PFSK-1 (cell line): ENCODE data around the gene ITGA11.

Experiments
- FOXP2 ChIP-seq: optimal IDR thresholded peaks from 2 replicates; pipeline ENCODE3; 2011; ENCODE audit warnings: borderline replicate concordance, control low read depth, inconsistent platforms; ENCODE audit not compliant: insufficient read depth; ENCODE audit errors: extremely low read length, extremely low read depth
- POLR2AphosphoS5 ChIP-seq: IDR thresholded peaks from 2 replicates; pipeline ENCODE4 v1.6.1; 2012; ENCODE audit warnings: low read depth, mild to moderate bottlenecking, control low read depth, low read length, moderate library complexity
- SIN3A ChIP-seq: IDR thresholded peaks from 2 replicates; pipeline ENCODE4 v1.6.1; 2012; ENCODE audit warnings: mild to moderate bottlenecking, low read length, moderate library complexity, borderline replicate concordance; ENCODE audit not compliant: insufficient read depth
- TAF1 ChIP-seq: IDR thresholded peaks from 2 replicates; pipeline ENCODE4 v1.6.1; 2012; ENCODE audit warnings: low read length, control low read depth, borderline replicate concordance; ENCODE audit not compliant: insufficient read depth
- TF ChIP-seq, protein P1 (sequence below), 2 experiments: IDR thresholded peaks; 2 replicates each; pipeline versions ENCODE4 v1.6.1 to v1.8.0; 2011 to 2012; ENCODE audit warnings: low read depth in 2 of 2, low read length in 2 of 2, control low read depth in 1 of 2, inconsistent platforms in 1 of 2, mild to moderate bottlenecking in 1 of 2, moderate library complexity in 1 of 2; ENCODE audit not compliant: insufficient read depth in 1 of 2

- TF ChIP-seq POLR2AphosphoS5 (no peak), TAF1 (no peak), SIN3A (no peak), FOXP2 (no peak)
- TF ChIP-seq, protein P1, sequence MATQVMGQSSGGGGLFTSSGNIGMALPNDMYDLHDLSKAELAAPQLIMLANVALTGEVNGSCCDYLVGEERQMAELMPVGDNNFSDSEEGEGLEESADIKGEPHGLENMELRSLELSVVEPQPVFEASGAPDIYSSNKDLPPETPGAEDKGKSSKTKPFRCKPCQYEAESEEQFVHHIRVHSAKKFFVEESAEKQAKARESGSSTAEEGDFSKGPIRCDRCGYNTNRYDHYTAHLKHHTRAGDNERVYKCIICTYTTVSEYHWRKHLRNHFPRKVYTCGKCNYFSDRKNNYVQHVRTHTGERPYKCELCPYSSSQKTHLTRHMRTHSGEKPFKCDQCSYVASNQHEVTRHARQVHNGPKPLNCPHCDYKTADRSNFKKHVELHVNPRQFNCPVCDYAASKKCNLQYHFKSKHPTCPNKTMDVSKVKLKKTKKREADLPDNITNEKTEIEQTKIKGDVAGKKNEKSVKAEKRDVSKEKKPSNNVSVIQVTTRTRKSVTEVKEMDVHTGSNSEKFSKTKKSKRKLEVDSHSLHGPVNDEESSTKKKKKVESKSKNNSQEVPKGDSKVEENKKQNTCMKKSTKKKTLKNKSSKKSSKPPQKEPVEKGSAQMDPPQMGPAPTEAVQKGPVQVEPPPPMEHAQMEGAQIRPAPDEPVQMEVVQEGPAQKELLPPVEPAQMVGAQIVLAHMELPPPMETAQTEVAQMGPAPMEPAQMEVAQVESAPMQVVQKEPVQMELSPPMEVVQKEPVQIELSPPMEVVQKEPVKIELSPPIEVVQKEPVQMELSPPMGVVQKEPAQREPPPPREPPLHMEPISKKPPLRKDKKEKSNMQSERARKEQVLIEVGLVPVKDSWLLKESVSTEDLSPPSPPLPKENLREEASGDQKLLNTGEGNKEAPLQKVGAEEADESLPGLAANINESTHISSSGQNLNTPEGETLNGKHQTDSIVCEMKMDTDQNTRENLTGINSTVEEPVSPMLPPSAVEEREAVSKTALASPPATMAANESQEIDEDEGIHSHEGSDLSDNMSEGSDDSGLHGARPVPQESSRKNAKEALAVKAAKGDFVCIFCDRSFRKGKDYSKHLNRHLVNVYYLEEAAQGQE (IDR thresholded peaks at IDR 0.05; ENCODE audit: insufficient read depth in 1 of 2, low read depth in 2 of 2, low read length in 2 of 2): no peak
Observed at GRCh38 chr15:68481321-68481720, 49.4 kb upstream of the ITGA11 start.
